Keratinocyte (primary cell): ENCODE results near the gene CUZD1. TPM values are rescaled to one million over a fixed set of nuclear protein-coding genes. Genes with fewer than 3 reads are reported as not detected.

Experiments used
- DNase-seq: peaks from one replicate; pipeline ENCODE4 v3.0.0-alpha.2; 2011; ENCODE audit warnings: low read depth, missing footprints, low spot score
- FAIRE-seq: peaks from 2 replicates; lab custom pipeline; 2011; peaks lifted over from hg19 to GRCh38; lab: Jason Lieb, UNC
- H2AFZ ChIP-seq: 2 replicates; pipeline ENCODE4 v1.6.0; 2012; ENCODE audit warnings: low read length, control low read depth, inconsistent platforms; ENCODE audit not compliant: control insufficient read depth
- H3K27ac ChIP-seq: 2 replicates; pipeline ENCODE4 v1.5.1; 2011; ENCODE audit warnings: low read length; ENCODE audit not compliant: control insufficient read depth, insufficient read depth
- H3K27me3 ChIP-seq: 3 replicates; pipeline ENCODE4 v1.6.0; 2011; ENCODE audit warnings: low read length; ENCODE audit not compliant: control insufficient read depth, insufficient read depth; ENCODE audit errors: extremely low read depth
- H3K36me3 ChIP-seq, 2 experiments: 2 replicates in 1 of 2; 3 replicates in 1 of 2; pipeline ENCODE4 v1.5.1; 2011; ENCODE audit warnings: low read length in 2 of 2, mild to moderate bottlenecking in 1 of 2; ENCODE audit not compliant: control insufficient read depth in 2 of 2, insufficient read depth in 2 of 2; ENCODE audit errors: extremely low read depth in 1 of 2
- H3K4me1 ChIP-seq: 3 replicates; pipeline ENCODE4 v1.5.1; 2011; ENCODE audit warnings: low read length; ENCODE audit not compliant: control insufficient read depth, insufficient read depth; ENCODE audit errors: extremely low read depth
- H3K4me2 ChIP-seq: 3 replicates; pipeline ENCODE4 v1.6.0; 2011; ENCODE audit warnings: low read depth, low read length; ENCODE audit not compliant: control insufficient read depth, insufficient read depth; ENCODE audit errors: extremely low read depth
- H3K4me3 ChIP-seq, 3 experiments: fragments of 200-600 bp in 1 of 3; sonication (generic) in 1 of 3; 2 replicates in 2 of 3; 3 replicates in 1 of 3; pipeline ENCODE4 v1.5.1; 2011 to 2016; ENCODE audit warnings: low read length in 3 of 3, mild to moderate bottlenecking in 3 of 3, control low read depth in 2 of 3, inconsistent platforms in 1 of 3, low read depth in 1 of 3, mixed read lengths in 1 of 3, mixed run types in 1 of 3, moderate library complexity in 1 of 3; ENCODE audit not compliant: control insufficient read depth in 2 of 3, insufficient read depth in 2 of 3; ENCODE audit errors: extremely low read depth in 1 of 3
- H3K79me2 ChIP-seq: 2 replicates; pipeline ENCODE4 v1.6.0; 2012; ENCODE audit warnings: low read length; ENCODE audit not compliant: control insufficient read depth, insufficient read depth
- H3K9ac ChIP-seq: 3 replicates; pipeline ENCODE4 v1.6.0; 2011; ENCODE audit warnings: low read length; ENCODE audit not compliant: control insufficient read depth, insufficient read depth; ENCODE audit errors: extremely low read depth
- H3K9me1 ChIP-seq: 3 replicates; pipeline ENCODE4 v1.6.0; 2011; ENCODE audit warnings: low read length; ENCODE audit not compliant: control insufficient read depth, insufficient read depth; ENCODE audit errors: extremely low read depth
- H3K9me3 ChIP-seq: 2 replicates; pipeline ENCODE4 v1.5.1; 2012; ENCODE audit warnings: low read depth, low read length; ENCODE audit not compliant: control insufficient read depth
- H4K20me1 ChIP-seq: 3 replicates; pipeline ENCODE4 v1.6.0; 2011; ENCODE audit warnings: low read length; ENCODE audit not compliant: control insufficient read depth, insufficient read depth; ENCODE audit errors: extremely low read depth
- EZH2 ChIP-seq: IDR thresholded peaks from one replicate; pipeline ENCODE4 v1.6.1; 2012; ENCODE audit warnings: inconsistent platforms, mild to moderate bottlenecking, low read length, moderate library complexity
- dilution Hi-C: fragments of 300-500 bp; cut with MboI; formaldehyde crosslinking; loops from one replicate; pipeline ENCODE4 v1.7.0; 2020; ENCODE audit warnings: low sequenced_read_pairs; ENCODE audit not compliant: extremely low pct_ligation_motif_present
- polyA plus RNA-seq, 5 experiments: library from polyadenylated mRNA; depleted of rRNA in 3 of 5; stranded (reverse) in 3 of 5; stranded (forward) in 1 of 5; unstranded in 1 of 5; fragments of >200 nt; gene quantifications; 1 replicate in 1 of 5; 2 replicates in 3 of 5; 3 replicates in 1 of 5; pipeline versions ENCODE4 v1.2.1 to v1.2.3, GENCODE V29; 2011 to 2012; ENCODE audit warnings: missing spikeins in 2 of 5, low read depth in 1 of 5, low replicate concordance in 1 of 5
- TF ChIP-seq, protein P1 (sequence below), 3 experiments: IDR thresholded peaks in 1 of 3; conservative IDR thresholded peaks in 1 of 3; optimal IDR thresholded peaks in 1 of 3; 2 replicates in 2 of 3; 3 replicates in 1 of 3; pipeline versions ENCODE3 to v1.5.1; 2011; ENCODE audit warnings: low read length in 3 of 3, mild to moderate bottlenecking in 3 of 3, moderate library complexity in 2 of 3, control low read depth in 1 of 3, inconsistent platforms in 1 of 3; ENCODE audit not compliant: insufficient read depth in 2 of 3; ENCODE audit errors: extremely low read depth in 1 of 3

The CUZD1 gene
- polyA plus RNA-seq, 1 donor (not counting 4 experiments of a cell fraction or from before 2014, with no cell fraction given) = 0.93 TPM

DNA sequence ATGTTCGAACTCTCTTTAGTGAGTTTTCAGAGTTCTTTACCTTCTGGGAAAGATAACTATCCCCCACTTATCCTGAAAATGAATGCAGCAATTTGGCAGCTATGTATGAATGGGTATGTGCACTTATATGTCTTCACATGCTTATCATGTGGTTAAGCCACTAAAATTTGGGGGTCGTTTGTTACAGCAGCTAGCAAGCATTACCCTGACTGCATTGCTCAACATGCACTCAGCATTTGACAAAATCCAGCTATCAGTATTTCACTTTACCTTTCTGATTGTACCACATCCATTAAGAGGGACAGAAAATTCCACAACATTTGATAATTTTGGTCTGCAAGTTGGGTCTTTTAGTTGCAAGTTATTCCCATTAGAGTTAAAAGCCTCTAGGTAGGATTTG, 9.7 kb downstream of the CUZD1 start:
- no peak overlapping the region for H3K4me2 ChIP-seq
- H3K9me1 ChIP-seq = no peaks in the 10 kb centered on the region
- no peak overlapping the region for H3K9ac ChIP-seq
- H3K4me3 ChIP-seq = no peak overlapping the region
- H2AFZ ChIP-seq = no peak overlapping the region
- peak; percentile 26 for FAIRE-seq
- H3K79me2 ChIP-seq = no peaks in the 10 kb centered on the region
- peaks cover 4% of the 10 kb centered on the region for H3K4me1 ChIP-seq
- TF ChIP-seq EZH2 = no peak
- TF ChIP-seq, protein P1, sequence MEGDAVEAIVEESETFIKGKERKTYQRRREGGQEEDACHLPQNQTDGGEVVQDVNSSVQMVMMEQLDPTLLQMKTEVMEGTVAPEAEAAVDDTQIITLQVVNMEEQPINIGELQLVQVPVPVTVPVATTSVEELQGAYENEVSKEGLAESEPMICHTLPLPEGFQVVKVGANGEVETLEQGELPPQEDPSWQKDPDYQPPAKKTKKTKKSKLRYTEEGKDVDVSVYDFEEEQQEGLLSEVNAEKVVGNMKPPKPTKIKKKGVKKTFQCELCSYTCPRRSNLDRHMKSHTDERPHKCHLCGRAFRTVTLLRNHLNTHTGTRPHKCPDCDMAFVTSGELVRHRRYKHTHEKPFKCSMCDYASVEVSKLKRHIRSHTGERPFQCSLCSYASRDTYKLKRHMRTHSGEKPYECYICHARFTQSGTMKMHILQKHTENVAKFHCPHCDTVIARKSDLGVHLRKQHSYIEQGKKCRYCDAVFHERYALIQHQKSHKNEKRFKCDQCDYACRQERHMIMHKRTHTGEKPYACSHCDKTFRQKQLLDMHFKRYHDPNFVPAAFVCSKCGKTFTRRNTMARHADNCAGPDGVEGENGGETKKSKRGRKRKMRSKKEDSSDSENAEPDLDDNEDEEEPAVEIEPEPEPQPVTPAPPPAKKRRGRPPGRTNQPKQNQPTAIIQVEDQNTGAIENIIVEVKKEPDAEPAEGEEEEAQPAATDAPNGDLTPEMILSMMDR (optimal IDR thresholded peaks at IDR 0.05 in 1 of 3, IDR thresholded peaks at IDR 0.05 in 1 of 3, conservative IDR thresholded peaks at IDR 0.05 in 1 of 3; ENCODE audit: extremely low read depth in 1 of 3, insufficient read depth in 2 of 3, low read length in 3 of 3) = no peak
- dilution Hi-C loops = no loop called here
- no peaks in the 10 kb centered on the region for H3K9me3 ChIP-seq
- DNase-seq = no peak
- peaks cover 0 to 4% of the 10 kb centered on the region in 2 experiments for H3K36me3 ChIP-seq
- H3K27me3 ChIP-seq = no peaks in the 10 kb centered on the region
- no peak overlapping the region for H3K27ac ChIP-seq
- H4K20me1 ChIP-seq = no peaks in the 10 kb centered on the region

DNA sequence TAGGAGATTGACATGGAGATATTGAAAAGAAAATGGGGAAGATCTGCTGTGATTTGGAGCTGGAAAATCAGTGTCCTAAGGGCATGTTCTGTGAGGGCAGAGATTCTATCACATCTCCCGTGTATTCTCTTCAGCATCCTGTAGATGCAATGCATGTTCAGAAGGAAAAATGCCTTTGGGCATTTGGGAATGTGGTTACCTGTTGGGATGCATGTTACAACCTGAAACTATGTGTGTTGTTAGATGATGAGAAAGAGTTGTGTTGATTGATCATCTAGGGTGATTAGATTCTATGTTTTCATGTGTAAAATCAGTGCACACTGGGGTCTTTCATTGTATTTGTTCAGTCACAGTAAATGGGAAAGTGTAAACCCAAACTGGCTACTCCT, 14.7 kb downstream of the CUZD1 start:
- dilution Hi-C loops = no loop called here
- Histone ChIP-seq H3K79me2 (no peaks in the 10 kb centered on the region), H3K4me2 (no peak overlapping the region), H4K20me1 (no peaks in the 10 kb centered on the region), H3K27ac (no peak overlapping the region), H3K27me3 (peaks cover 3% of the 10 kb centered on the region), H3K9me1 (no peaks in the 10 kb centered on the region), H2AFZ (no peak overlapping the region), H3K36me3 (peaks cover 0 to 2% of the 10 kb centered on the region in 2 experiments), H3K9ac (no peak overlapping the region), H3K4me3 (no peak overlapping the region), H3K9me3 (no peaks in the 10 kb centered on the region), H3K4me1 (peaks cover 4% of the 10 kb centered on the region)
- DNase-seq (no peak), FAIRE-seq (peak; percentile 39)
- TF ChIP-seq, protein P1 (optimal IDR thresholded peaks at IDR 0.05 in 1 of 3, IDR thresholded peaks at IDR 0.05 in 1 of 3, conservative IDR thresholded peaks at IDR 0.05 in 1 of 3; ENCODE audit: extremely low read depth in 1 of 3, insufficient read depth in 2 of 3, low read length in 3 of 3) = no peak
- TF ChIP-seq EZH2 = no peak
